GM19324 (cell line): ENCODE results near the gene SLAMF6.
"Not testable (repeated sequence)": the region's sequence is repeated elsewhere in the genome, so short reads cannot be mapped to it uniquely, and the experiment has no call there.

ENCODE experiments used
- ATAC-seq: cut with Tn5 transposase; IDR thresholded peaks from one replicate; pipeline ENCODE4 v1.9.1; 2021; ENCODE audit warnings: mild to moderate bottlenecking, moderate library complexity; ENCODE audit not compliant: unreplicated experiment, low FRiP score

Gene SLAMF6

DNA sequence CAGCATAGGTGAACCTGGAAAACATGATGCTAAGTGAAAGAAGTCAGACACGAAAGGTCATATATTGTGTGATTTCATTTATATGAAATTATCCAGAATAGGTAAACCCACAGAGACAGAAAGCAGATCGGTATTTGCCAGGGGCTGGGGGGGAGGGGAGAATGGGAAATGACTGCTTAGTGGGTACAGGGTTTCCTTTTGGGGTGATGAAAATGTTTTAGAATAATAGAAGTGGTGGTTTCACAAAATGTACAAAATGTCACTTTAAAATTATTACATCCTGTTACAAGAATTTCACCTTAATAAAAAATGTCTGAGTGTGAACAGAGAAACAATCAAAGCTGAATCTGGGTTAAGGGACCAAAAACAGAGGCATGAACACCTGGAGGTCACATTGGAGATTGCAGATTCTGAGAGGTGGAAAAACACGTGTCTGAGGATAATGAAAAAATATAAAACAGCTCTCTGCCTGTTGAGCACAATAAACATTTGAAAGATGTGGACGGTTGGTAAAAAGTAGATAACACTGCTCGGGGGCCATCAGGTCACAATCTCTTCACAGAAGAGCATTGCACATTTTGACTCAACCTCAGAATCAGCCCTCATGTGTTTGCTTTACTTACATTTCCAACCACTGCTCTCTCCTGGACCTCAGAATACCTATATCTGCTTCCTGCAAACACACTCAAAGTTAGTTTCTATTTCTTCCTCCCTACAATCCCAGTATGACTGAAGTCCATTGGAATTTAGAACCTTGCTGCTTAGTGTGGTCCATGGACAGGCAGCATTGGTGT lies 3.2 kb downstream of the SLAMF6 start:
- no peak for ATAC-seq

DNA sequence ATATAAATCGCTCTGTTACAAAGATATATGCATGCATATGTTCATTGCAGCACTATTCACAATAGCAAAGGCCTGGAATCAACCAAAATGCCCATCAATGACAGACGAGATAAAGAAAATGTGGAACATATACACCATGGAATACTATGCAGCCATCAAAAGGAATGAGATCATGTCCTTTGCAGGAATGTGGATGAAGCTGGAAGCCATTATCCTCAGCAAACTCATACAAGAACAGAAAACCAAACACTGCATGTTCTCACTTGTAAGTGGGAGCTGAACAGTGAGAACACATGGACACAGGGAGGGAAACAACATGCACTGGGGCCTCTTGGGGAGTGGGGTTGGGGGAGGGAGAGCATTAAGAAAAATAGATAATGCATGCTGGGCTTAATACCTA lies 5.5 kb downstream of the SLAMF6 start:
- not testable (repeated sequence) for ATAC-seq

DNA sequence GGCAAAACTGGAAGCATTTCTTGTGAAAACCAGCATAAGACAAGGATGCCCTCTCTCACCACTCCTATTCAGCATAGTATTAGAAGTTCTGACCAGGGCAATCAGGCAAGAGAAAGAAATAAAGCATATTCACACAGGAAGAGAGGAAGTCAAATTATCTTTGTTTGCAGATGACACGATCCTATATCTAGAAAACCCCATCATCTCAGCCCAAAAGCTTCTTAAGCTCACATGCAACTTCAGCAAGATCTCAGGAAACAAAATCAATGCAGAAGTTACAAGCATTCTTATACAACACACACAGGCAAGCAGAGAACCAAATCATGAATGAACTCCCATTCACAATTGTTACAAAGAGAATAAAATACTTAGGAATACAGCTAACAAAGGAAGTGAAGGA lies 7.1 kb downstream of the SLAMF6 start:
- not testable (repeated sequence) for ATAC-seq

DNA sequence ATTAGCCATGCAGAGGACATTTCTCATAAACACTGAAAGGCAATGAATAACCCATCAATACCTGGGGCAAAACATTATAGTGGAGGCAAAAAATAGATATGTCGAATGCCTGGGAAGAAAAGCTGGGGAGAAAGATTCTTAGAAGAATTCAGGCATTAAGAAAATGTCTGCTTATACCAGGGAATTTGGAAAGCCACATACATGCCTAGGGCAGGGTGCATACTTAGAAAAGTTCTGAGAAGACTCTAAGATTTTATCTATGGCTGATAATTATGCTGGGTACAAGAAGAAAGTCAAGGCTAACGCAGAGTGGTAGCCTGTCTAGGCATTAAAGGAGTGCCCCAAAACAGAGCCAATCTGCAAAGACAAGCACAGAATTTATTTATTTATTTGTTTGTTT lies 18.4 kb downstream of the SLAMF6 start:
- ATAC-seq, result no peak

DNA sequence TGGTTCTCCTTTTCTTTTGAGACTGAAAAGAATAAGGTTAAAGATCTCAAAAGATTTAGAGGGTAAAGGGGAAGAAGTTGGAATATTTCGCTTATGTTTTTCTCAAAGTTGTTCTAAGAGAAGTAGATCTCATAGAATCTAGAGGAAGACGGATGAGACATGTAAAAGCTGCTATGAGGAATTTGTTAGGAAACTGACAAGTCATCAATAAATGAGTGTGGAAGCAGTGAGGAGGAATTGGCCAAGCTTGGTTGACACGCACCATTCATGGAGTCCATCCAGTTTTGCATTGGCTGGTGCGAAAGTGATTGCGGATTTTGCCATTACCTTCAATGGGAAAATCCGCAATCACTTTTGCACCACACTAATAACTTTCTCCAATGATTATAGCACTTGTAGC lies 20.0 kb downstream of the SLAMF6 start:
- no peak for ATAC-seq

DNA sequence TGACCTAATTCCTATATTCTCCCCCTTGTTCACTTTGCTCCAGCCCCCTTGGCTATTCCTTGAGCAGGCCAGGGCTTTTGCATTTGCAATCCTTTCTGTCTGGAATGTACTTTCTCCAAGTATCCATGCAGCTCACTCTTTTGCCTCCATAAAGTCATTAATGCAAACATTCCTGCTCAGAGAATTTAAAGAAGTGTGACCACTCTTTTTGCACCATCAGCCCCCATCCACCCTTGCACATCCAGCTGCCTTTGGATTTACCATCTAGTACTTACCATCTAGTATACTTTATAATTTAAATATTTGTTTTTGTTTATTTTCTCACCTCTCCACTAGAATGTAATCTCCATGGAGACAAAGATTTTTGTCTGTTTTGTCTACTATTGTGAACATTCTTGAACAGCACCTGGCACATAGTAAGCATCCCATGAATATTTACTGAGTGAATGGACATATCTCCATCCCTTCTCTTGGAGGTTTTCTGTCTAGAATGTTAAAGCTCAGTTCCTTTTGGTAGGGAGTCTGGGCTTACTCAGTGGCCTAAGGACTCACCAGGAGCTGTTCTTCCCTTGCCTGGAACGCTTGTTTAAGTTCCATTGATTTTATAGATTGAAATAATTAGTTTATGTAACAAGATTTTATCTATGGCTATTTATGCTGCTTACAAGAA lies 22.6 kb downstream of the SLAMF6 start:
- no peak for ATAC-seq

DNA sequence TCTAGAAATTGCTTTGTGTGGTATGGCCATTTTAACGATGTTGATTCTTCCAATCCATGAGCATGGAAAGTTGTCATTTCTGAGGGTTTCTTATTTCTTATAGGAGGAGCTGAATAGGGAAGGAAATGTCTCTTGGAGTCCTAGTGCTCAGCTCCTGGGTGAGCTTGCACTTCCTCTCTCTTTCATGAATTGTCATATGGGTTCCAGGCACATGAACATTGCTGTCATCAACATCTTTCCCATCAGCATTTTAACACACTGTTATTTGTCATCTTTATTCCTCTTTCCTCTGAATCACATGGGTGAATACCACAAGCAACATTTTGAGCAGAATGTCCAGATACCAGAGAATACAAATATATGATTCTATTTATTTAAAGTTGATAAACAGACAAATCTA lies 23.4 kb downstream of the SLAMF6 start:
- ATAC-seq, result no peak

DNA sequence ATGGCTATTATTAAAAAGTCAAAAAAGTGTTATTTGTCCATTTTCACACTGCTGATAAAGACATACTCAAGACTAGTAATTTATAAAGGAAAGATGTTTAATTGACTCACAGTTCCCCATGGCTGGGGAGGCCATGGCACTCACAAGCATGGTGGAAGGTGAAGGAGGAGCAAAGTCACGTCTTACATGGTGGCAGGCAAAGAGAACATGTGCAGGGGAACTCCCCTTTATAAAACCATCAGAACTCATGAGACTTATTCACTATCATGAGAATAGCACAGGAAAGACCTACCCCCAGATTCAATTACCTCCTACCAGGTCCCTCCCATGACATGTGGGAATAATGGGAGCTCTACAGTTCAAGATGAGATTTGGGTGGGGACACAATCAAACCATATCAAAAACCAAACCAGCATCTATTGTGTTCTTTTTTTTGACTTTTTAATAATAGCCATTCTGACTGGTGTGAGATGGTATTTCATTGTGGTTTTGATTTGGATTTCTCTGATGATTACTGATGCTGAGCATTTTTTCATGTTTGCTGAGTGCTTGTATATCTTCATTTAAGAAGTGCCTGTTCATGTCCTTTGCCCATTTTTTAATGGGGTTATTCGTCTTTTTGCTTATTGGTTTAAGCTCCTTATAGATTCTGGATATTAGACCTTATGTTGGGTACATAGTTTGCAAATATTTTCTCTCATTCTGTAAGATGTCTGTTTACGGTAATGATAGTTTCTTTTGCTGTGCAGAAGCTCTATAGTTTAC lies 24.6 kb downstream of the SLAMF6 start:
- ATAC-seq, result not testable (repeated sequence)

DNA sequence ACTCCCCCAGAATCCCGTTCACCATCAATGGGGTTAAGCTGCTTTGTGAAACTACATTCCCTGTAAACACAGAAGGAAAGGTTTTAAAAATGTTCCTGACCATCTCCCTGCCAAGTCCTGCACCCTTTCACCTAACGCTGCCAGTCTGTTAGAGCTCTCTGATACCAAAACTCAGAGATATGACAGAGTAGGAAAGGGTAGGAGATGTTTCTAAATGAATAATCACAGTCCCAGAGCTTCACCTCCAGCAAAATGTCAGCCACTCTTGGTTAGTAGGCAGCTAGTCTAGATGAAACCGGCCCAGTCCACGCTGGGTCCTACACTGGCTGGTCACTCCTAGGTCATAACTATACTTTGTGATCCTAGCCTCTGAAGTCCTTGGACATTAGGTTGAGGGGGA lies 26.7 kb downstream of the SLAMF6 start:
- no peak for ATAC-seq

DNA sequence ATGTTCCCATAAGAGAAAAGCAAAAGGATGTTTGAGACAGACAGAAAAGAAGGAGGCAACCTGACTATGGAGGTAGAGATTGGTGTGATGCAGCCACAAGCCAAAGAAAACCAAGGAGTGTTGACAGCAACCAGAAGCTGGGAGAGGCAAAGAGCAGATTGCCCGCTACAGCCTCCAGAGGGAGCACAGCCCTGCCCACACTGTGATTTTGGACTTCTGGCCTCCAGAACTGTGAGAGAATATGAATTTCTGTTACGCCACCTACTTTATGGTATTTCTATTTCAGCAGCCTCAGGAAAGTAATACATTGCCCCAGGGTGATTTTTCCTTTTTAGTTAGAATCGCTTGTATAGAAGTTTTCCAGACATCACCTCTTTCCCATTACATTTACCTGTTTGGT lies 28.4 kb downstream of the SLAMF6 start:
- ATAC-seq, result no peak

DNA sequence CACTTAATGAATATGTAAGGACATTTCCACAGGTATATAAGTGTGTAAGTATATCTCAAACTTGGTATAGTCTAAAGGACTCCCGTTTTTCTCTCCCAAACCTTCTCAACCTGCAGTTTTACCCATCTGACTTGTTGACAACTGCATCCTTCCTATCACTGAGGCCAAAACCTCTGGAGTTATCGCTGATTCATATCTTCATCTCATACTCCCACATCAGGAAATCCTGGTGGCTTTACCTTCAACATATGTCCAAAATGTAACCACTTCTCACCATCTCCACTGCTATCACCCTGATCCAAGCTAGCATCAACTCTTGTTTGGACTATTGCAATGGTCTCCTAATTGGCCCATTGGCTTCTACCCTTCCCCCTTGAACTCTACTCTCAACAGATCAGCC lies 30.4 kb downstream of the SLAMF6 start:
- ATAC-seq, result no peak

DNA sequence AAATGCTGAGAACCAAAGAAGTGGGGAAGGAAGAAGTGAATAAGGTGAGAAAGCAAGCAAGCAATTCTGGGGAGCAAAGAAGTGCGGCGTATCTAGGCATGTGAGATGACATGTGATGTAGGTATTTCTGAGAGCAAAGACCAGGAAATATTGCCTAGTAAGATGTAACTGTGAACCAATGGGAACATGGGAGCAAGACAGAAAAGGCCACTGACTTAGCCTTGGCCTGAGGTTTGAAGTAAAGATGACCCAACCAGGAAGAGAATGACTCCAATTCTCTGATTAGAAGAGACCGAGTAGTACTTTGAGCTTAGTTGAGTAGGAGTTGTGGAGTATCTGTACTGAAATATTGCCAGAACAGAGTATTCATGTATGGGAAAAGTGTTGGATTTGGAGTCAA lies 31.1 kb downstream of the SLAMF6 start:
- no peak for ATAC-seq

DNA sequence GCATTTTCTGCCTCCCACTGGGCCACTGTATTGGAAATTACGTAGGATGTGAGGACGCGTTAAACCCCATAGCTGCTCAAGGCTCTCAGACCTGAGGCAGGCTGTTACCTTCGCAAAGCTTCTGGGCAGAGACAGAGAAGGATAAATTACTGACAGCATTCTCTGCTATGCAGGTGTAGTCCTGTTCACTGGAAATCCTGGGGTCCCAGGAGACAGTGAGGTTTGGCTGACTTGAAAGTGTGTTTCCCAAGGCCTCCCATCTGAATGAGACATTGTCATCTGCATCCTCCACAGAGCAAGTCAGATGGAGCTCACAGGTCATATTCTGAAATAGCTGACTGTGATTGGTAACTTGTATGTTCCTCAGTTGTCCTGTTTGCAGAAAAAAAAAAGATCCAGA lies 32.0 kb downstream of the SLAMF6 start:
- ATAC-seq, result no peak

DNA sequence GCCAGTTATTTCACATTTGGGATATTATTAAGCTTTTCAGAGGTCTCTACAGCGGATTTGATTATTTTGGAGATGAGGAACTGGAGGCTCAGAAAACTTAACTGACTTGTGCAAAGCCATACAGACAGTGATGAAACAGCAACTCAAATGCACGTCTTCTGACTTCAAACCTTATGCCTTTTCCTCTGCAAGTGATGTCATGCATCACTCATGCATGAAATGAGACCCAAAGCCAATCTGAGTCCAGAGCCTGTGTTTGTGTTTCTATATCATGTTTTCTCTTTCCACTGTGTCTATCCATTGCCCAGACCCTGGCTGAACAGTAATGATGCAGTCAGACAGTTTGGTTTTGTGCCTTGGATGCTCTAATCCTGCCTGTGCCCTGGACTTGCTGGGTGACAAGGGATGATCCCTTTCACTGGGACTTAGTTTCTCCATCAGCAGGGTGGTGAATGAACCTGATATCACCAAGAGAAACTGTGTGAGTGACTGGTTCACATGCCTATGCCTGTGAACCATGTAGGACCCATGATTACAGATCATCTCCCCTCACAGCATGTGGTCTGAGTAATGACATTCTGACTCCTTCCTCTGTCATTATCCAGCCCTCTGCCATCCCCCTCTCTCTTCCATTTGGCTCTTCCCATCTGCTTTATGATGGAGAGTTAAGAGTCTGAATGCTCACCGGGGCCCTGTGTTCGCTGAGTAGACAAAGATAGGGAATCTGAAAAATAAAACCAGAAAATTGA lies 33.4 kb downstream of the SLAMF6 start:
- no peak for ATAC-seq

DNA sequence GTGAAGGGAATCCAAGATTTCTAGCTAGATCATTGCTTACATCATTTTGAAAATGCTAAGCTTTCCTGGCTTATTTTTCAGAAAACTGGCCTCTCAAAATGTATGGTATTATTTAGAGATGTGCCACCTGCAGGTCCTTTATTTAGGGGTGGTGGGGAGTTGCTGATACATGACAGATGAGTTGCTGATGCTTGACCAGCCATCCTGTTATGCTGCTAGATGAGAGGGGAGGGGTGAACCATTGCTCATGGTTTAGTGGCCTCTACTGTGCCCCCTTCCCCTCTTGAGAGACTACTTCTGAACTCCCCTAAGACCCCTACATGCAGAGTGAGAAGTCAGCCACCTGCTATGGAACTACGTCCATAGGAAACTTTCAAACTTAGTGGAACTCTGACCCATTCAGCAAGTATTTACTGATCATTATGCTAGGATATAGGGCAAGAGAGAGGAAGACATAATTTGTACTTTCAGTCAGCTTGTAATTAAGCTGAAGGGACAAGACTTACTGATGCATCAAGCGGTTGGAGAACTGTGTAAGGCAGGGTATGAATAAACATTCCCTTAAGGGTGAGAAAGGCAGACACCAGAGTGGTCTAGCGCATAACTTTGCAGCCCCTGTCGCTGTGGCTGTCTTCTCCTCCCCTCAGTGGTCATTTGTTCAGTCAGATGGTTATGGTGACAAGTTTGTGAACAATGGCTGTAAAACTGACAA lies 34.6 kb downstream of the SLAMF6 start:
- no peak for ATAC-seq

DNA sequence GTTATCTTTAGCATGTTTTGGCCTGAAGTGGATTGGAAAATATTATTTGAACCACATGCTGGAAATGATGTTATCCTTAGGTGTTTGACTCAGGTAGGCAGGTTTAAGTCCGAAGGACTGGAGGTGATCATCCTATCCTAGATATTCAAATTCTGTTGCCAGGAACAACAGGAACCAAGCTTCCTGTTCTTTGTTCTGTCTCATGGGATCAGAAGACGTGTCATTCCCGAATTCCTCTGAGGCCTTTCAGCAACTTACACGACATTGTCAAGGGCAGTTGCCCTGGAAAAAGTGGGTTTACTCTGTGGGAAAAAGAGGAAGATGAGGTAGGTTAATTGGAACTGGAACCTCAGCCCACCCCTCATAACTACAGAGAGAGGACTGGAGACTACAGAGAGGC lies 36.6 kb downstream of the SLAMF6 start:
- no peak for ATAC-seq

DNA sequence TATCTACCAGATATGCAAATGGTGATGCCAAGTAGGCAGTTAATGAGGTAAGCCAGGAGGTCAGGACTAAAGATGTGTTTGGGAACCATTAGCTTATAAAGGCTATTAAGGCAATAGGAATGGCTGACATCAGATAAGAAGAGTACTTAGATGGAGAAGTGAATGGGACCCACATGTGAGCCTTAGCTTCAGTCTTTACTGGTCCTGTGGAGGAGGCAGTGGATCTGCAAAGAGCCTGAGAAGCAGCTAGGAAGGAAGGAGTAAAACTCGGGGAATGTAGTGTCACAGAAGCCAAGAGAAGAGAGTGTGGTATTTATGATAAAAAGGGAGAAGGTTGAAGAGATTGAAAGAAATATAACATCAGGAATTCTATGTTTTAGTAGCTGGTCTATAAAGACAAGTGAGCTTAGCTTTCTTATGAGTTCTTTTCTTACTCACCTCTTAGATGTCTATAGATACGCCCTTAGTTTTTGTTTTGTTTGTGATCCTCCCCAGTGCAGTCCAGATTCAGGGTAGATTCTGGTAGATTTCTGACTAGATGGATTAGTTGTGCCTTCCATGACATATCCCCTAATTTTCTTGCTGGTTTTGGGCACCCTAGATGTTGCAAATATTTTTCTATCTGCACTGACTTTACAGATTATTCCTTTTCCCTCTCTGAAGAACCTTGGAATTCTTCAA lies 39.4 kb downstream of the SLAMF6 start:
- ATAC-seq, result no peak

DNA sequence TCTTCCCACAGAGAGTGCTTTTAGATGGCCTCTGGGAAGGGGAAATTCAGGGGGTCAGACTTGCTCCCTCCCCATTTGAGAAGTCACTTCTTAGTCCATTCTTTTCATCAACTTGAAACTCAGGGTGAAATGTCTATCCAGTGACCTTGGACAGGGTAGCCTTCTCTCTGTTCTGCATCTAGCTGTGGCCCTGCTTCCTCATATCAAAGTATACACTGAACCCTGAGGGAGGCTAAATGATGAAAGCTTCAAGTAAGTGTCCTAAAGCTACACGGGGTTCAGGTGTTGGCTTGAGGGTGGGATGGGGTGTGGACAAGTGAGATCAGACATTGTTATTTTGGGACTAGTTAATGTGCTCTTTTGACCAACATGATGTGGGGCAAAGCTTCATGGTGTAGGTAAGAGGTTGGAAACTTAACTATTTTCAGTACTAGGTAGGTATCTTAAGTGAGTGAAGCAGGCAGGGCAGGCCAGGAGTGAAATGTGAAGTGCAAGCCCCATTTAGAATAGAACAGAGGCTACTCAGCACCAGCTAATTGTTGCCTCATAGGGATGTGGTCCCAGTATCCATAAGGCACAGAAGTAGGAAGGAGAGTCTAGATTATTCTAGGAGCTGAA lies 41.0 kb downstream of the SLAMF6 start:
- ATAC-seq, result no peak

DNA sequence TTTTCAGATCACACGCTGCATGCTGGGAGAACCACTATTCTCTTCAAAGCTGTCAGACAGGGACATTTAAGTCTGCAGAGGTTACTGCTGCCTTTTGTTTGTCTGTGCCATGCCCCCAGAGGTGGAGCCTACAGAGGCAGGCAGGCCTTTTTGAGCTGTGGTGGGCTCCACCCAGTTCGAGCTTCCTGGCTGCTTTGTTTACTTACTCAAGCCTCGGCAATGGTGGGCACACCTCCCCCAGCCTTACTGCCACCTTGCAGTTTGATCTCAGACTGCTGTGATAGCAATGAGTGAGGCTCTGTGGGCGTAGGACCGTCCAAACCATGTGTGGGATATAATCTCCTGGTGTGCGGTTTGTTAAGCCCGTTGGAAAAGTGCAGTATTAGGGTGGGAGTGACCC lies 42.3 kb downstream of the SLAMF6 start:
- ATAC-seq, result not testable (repeated sequence)
